Uterus (tissue), 4 donors: Measurements from ENCODE around the gene PZP. TPM values are rescaled to one million over a fixed set of nuclear protein-coding genes. Genes with fewer than 3 reads are reported as not detected.

ENCODE experiments used
- DNase-seq, 2 donors: peaks; one replicate each; pipeline ENCODE4 v3.0.0-alpha.2; 2019 to 2020
- H3K27ac ChIP-seq, 2 donors: fragments of 200-600 bp; sonication (generic); 1 replicate in 1 of 2; 2 replicates in 1 of 2; pipeline ENCODE4 v1.5.1; 2016 to 2018
- H3K27me3 ChIP-seq, 2 donors: fragments of 200-600 bp; sonication (generic); one replicate each; pipeline ENCODE4 v1.5.1; 2018 to 2019; ENCODE audit warnings: control low read depth in 1 of 2
- H3K36me3 ChIP-seq, 2 donors: fragments of 200-600 bp; sonication (generic); one replicate each; pipeline ENCODE4 v1.5.1; 2019; ENCODE audit warnings: control low read depth in 1 of 2
- H3K4me1 ChIP-seq, 2 donors: fragments of 200-600 bp; sonication (generic); one replicate each; pipeline ENCODE4 v1.5.1; 2018 to 2019; ENCODE audit warnings: control low read depth in 1 of 2
- H3K4me3 ChIP-seq, 2 donors: fragments of 200-600 bp; sonication (generic); 1 replicate in 1 of 2; 2 replicates in 1 of 2; pipeline ENCODE4 v1.5.1; 2018 to 2019; ENCODE audit warnings: mild to moderate bottlenecking in 1 of 2
- H3K9me3 ChIP-seq, 2 donors: fragments of 200-600 bp; sonication (generic); one replicate each; pipeline ENCODE4 v1.5.1; 2019; ENCODE audit warnings: control low read depth in 1 of 2
- CTCF ChIP-seq, 4 experiments: fragments of 200-600 bp in 2 of 4; fragments of 450-650 bp in 2 of 4; sonication (generic) in 2 of 4; IDR thresholded peaks; one replicate each; pipeline ENCODE4 v1.5.1; 2016 to 2019; ENCODE audit warnings: antibody characterized with exemption in 4 of 4, mild to moderate bottlenecking in 2 of 4, moderate library complexity in 1 of 4
- POLR2A ChIP-seq, 2 donors: fragments of 450-650 bp; IDR thresholded peaks; one replicate each; pipeline ENCODE4 v1.6.1; 2016; ENCODE audit warnings: antibody characterized with exemption in 2 of 2, mild to moderate bottlenecking in 1 of 2, moderate library complexity in 1 of 2
- intact Hi-C: fragments of 100-400 bp; cut with DNase I; formaldehyde crosslinking; loops from one replicate; pipeline ENCODE4 v1.15.1; 2023; ENCODE audit warnings: low total_unique reads
- total RNA-seq, 4 donors: library from RNA; depleted of rRNA in 3 of 4; stranded (reverse); fragments of >200 nt in 3 of 4; gene quantifications; one replicate each; pipeline versions ENCODE4 v1.1.0 to v1.2.4, GENCODE V29; 2014 to 2023
- donor health status: DM: yes; HTN: yes; CAD: no.

The PZP gene
- total RNA-seq, 4 donors from 2014 or later, result 0.79 TPM; not detected in 3

- H3K36me3 ChIP-seq, result no peaks in the 10 kb centered on the region
- intact Hi-C loops, result no loop called here
- H3K27ac ChIP-seq, result peak within 1 kb of the TSS; percentile 87 to 94
- peak within 1 kb of the TSS; percentile 38 to 46 for H3K4me3 ChIP-seq
- peaks cover 0 to 7% of the 10 kb centered on the region in 2 donors for H3K4me1 ChIP-seq
- peak; percentile 51 to 76 for DNase-seq
- peak; percentile 42 to 52 for TF ChIP-seq POLR2A (IDR thresholded peaks at IDR 0.05)
- peak in 1 of 4 experiments; percentile 7 for TF ChIP-seq CTCF (IDR thresholded peaks at IDR 0.05)
- H3K27me3 ChIP-seq, result no peaks in the 10 kb centered on the region
- H3K9me3 ChIP-seq, result no peaks in the 10 kb centered on the region
Observed at GRCh38 chr12:9115731-9116559, 92.2 kb downstream of the PZP start, which contains the start of gene A2M. Gene A2M (minus strand): TSS chr12:9115919. CDS start chr12:9115849, 70 bp downstream.

- Histone ChIP-seq H3K9me3 (no peaks in the 10 kb centered on the region), H3K27me3 (no peaks in the 10 kb centered on the region), H3K36me3 (no peaks in the 10 kb centered on the region), H3K27ac (peak overlapping the region; percentile 87 to 94), H3K4me1 (peaks cover 0 to 7% of the 10 kb centered on the region in 2 donors), H3K4me3 (peak overlapping the region; percentile 38 to 46)
- intact Hi-C loops, result no loop called here
- DNase-seq, result no peak
- no peak for TF ChIP-seq CTCF (IDR thresholded peaks at IDR 0.05)
- TF ChIP-seq POLR2A (IDR thresholded peaks at IDR 0.05), result no peak
Observed at GRCh38 chr12:9114946-9115345, 93.2 kb downstream of the PZP start.

- Histone ChIP-seq H3K4me1 (peaks cover 0 to 7% of the 10 kb centered on the region in 2 donors), H3K27ac (peak overlapping the region; percentile 87 to 94), H3K9me3 (no peaks in the 10 kb centered on the region), H3K36me3 (no peaks in the 10 kb centered on the region), H3K27me3 (no peaks in the 10 kb centered on the region), H3K4me3 (peak overlapping the region in 1 of 2 donors; percentile 38)
- DNase-seq, result no peak
- TF ChIP-seq POLR2A (IDR thresholded peaks at IDR 0.05) (no peak), CTCF (IDR thresholded peaks at IDR 0.05) (no peak)
- intact Hi-C loops, result no loop called here
Observed at GRCh38 chr12:9113987-9114309, 94.2 kb downstream of the PZP start.

GRCh38 chr12:9113296-9113986 lies 94.8 kb downstream of the PZP start:
- no peak for DNase-seq
- intact Hi-C loops, result no loop called here
- Histone ChIP-seq H3K4me1 (peaks cover 0 to 7% of the 10 kb centered on the region in 2 donors), H3K27ac (peak overlapping the region; percentile 87 to 94), H3K4me3 (peak overlapping the region in 1 of 2 donors; percentile 38), H3K36me3 (no peaks in the 10 kb centered on the region), H3K27me3 (no peaks in the 10 kb centered on the region), H3K9me3 (no peaks in the 10 kb centered on the region)
- no peak for TF ChIP-seq CTCF (IDR thresholded peaks at IDR 0.05)
- TF ChIP-seq POLR2A (IDR thresholded peaks at IDR 0.05), result no peak
